Measurements from ENCODE around the gene GFOD1.

Gene GFOD1

GRCh38 chr6:13487122-13488014, at the start of gene GFOD1:
Gene GFOD1, minus strand, starts transcription at chr6:13487600. Its CDS starts 710 bp downstream, at chr6:13486890.
- Histone ChIP-seq H3K4me3 (peak within 1 kb of the TSS; percentile 64 to 94 (median 87)), H3K27ac (peak within 1 kb of the TSS; percentile 48 to 90 (median 84))

DNA sequence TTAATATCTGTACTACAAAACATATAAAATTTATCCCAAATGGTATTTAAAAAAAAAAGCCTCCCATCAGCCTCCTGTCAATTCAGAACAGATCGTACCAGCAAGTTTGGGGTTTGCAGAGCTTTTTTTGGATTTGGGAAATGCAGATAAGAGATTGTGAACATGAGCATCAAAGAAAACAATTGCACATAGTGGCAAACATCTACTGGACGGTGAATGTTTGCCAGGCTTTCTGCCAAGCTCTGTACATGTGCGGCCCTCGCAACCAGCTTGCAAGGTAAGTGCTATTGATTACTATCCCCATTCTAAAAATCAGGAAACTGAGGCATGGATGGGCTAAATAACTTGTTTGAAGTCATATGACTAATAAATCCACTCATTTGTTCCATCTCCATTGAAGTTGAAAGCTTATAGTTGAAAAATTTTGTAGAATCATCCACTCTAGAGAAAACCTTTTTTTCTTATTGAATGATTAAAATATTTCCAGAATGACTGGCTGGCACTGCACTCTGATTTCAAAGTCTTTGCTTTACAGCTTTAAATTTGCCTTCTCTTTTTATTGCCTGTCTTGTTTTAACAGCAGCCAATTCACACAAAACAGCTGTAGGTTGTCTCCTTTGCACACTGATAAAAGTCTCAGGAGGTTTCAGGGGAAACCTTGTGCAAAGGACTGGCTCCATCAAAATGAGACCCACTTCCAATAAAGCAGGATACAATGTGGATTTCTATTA, 49.6 kb upstream of the GFOD1 start:
- Histone ChIP-seq H3K4me3 (no peak overlapping the region), H3K27ac (no peak overlapping the region)

DNA sequence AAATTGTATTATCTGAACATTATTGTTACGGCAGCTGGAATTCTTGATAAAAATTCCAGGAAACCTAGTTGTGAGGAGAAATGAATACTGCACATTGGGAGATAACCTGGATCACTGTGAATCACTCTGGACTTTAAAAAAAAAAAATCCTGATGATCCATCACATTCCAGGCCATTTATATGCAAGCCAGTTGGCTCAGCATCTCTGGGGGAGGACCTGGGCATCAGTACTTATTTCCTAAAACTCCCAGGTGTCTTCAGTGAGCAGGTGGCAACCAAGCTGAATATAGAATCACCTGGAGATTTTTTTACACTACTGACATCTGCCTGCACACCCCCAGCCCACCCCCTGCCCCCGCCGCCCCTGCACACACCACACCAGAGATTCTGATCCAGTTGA, 47.9 kb upstream of the GFOD1 start:
- Histone ChIP-seq H3K4me3 (no peak overlapping the region), H3K27ac (no peak overlapping the region)

DNA sequence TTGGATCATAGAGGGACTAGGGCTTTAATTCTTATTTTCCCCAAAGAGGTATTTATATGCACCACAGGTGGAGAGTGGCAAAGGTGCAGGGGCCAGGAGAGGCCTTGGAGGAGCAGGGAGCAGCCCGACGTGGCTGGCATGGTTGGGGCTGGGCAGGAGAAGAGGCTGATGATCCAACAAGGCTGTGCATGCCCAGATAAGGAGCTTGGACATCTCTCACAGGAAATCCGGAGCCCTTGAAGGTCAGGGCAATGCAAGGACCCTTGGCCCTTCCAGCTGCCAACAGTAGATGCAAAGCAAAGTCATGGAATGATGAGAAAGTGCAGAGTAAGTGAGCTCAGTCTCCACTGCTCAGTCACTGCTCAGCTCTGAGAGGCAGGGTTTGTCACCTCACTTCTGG, 47.1 kb upstream of the GFOD1 start:
- Histone ChIP-seq H3K4me3 (no peak overlapping the region), H3K27ac (no peak overlapping the region)

DNA sequence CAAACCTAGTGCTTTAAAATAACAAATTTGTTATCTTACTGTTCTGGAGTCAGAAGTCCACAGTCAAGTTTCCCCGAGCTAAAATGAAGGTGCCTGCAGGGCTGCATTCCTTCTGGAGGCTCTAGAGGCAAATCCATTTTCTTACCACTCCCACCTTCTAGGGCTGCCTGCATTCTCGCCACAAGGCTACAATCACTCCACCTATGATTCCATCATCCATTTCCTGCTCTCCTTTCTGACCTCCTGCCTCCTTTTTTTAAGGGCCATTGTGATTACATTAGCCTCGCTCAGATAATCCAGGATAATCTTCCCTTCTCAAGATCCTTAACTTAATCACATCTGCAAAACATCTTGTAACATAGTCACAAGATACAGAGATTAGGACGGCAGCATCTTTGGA, 44.6 kb upstream of the GFOD1 start:
- Histone ChIP-seq H3K4me3 (no peak overlapping the region), H3K27ac (no peak overlapping the region)

- Histone ChIP-seq H3K27ac (no peak overlapping the region), H3K4me3 (no peak overlapping the region)
Observed at GRCh38 chr6:13528777-13529343, 41.5 kb upstream of the GFOD1 start.

GRCh38 chr6:13528232-13528631, 40.8 kb upstream of the GFOD1 start:
- Histone ChIP-seq H3K27ac (no peak overlapping the region), H3K4me3 (no peak overlapping the region)

GRCh38 chr6:13527671-13528056, 40.3 kb upstream of the GFOD1 start:
- Histone ChIP-seq H3K27ac (peak overlapping the region in 6 of 21 experiments; percentile 26 to 80 (median 60)), H3K4me3 (no peak overlapping the region)

- Histone ChIP-seq H3K4me3 (no peak overlapping the region), H3K27ac (peak overlapping the region in 13 of 21 experiments; percentile 9 to 80 (median 46))
Observed at GRCh38 chr6:13526727-13527670, 39.6 kb upstream of the GFOD1 start.

DNA sequence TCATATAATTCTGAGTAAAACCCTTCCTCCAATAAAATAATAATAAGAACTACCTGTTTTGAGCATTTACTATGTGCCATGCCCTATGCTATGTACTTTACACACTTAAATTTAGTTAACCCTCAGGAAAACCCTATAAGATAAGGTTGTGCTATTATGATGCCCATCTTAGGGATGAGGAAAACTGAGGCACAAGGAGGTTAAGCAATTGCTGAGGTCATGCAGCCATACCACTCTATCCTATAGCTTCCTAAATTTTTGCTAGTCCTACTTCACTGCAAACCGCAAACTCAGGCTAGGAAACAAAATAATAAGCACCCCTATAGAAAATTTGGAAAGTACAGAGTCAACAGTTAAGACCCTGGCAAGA, 38.9 kb upstream of the GFOD1 start:
- H3K27ac ChIP-seq = peak overlapping the region in 3 of 21 experiments; percentile 21 to 78 (median 34)

DNA sequence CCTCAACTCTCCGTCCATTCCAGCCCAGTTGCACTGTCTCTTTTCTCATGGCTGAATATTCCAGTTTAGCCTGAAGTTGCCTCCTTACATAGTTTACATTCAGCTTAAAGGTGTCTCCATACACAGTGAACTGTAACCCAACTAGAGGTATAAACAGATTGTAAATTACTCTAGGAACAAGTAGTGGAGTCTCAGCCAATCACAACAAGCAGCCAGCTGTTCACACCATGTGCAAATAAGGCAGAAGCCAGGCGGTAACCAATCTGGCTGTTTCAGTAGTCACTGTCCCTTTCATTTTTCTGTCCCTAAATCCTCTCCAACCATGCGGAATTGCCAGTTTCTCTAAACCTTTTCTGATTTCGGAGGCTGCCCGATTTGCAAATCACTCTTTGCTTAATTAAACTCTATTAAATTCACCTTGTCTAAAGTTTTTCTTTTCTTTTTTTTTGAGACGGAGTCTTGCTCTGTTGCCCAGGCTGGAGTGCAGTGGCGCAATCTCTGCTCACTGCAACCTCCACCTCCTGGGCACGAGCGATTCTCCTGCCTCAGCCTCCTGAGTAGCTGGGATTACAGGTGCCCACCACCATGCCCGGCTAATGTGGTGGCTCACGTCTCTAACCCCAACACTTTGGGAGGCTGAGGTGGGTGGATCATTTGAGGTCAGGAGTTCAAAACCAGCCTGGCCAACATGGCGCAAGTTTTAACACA, 37.6 kb upstream of the GFOD1 start:
- H3K27ac ChIP-seq = no peak overlapping the region

More for the DNA sequence above, 38.9 kb upstream of the GFOD1 start:
- no peak overlapping the region for H3K4me3 ChIP-seq

GRCh38 chr6:13523826-13524622, 36.6 kb upstream of the GFOD1 start:
- Histone ChIP-seq H3K4me3 (no peak overlapping the region), H3K27ac (no peak overlapping the region)

More for the DNA sequence above, 37.6 kb upstream of the GFOD1 start:
- H3K4me3 ChIP-seq = no peak overlapping the region

GRCh38 chr6:13522656-13523055, 35.3 kb upstream of the GFOD1 start:
- Histone ChIP-seq H3K4me3 (no peak overlapping the region), H3K27ac (no peak overlapping the region)

DNA sequence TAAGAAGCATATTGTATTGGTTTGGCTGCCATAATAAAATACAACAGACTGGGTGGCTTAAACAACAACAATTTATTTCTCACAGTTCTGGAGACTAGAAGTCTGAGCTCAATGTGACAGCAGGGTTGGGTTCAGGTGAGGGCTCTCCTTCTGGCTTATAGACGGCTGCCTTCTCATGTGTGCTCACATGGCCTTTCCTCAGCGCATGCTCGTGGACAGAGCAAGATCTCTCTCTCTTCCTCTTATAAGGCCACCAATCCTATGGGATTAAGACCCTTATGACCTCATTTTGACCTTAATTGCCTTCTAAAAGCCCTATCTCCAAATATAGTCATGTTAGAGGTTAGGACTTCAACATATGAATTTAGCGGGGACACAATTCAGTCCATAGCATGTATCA, 32.4 kb upstream of the GFOD1 start:
- Histone ChIP-seq H3K27ac (no peak overlapping the region), H3K4me3 (no peak overlapping the region)

DNA sequence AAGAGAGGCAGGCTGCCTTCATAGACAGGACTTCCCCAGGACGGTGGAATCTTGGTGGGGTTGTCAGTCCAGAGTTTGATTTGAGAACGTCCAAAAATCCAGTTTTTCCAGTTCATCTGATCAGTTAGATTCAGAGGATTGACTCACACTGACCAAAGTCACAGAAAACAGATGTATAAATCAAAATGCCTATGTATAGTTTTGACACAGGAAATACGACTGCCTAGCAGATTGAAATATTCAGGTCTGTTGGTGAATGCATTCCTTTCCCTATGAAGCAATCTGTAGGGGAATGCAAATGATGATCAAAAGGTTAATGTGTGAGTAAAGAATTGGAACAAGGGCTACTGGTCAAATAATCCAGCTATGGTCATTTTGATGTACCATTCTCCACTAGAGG, 29.7 kb upstream of the GFOD1 start:
- no peak overlapping the region for H3K4me3 ChIP-seq
- H3K27ac ChIP-seq = no peak overlapping the region

DNA sequence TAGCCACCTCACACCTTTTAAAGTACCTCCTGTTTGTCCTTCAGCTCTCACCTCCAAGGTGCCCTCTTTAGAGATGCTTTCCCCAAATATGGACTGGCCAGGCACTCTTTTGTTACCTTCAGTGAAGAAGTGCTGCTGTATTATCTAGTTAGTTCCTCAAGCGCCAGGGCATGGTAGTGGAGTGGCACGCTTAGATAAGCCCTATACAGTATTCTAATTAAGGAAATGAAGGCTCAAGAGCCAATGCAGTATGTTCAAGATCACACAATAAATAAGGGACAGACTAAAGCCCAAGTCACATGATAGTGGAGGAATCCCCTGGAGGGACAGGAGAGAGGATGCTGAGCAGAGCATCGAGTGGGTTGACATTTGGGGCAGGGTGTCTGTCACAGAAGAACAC, 28.5 kb upstream of the GFOD1 start:
- Histone ChIP-seq H3K4me3 (no peak overlapping the region), H3K27ac (no peak overlapping the region)

GRCh38 chr6:13513626-13514502, 26.5 kb upstream of the GFOD1 start:
- H3K27ac ChIP-seq = no peak overlapping the region
- no peak overlapping the region for H3K4me3 ChIP-seq

All from skin epidermis (tissue), 12 donors.